H9 (cell line): ENCODE data around the gene AASS. TPM values are rescaled to one million over a fixed set of nuclear protein-coding genes. Genes with fewer than 3 reads are reported as not detected.

ENCODE experiments used
- DNase-seq: peaks from one replicate; pipeline ENCODE4 v3.0.0-alpha.2; 2017
- H2AFZ ChIP-seq: one replicate; pipeline ENCODE4 v1.6.1; 2013; ENCODE audit warnings: mild to moderate bottlenecking, low read length, control low read depth, moderate library complexity
- H2AK5ac ChIP-seq: 2 replicates; pipeline ENCODE4 v1.6.1; 2013; ENCODE audit warnings: low read length, control low read depth, mixed read lengths; ENCODE audit not compliant: insufficient read length
- H2BK120ac ChIP-seq: one replicate; pipeline ENCODE4 v1.6.1; 2013; ENCODE audit warnings: low read depth, mild to moderate bottlenecking, low read length, control low read depth, inconsistent platforms; ENCODE audit not compliant: poor library complexity, severe bottlenecking
- H2BK12ac ChIP-seq: 2 replicates; pipeline ENCODE4 v1.6.1; 2013; ENCODE audit warnings: low read length, control low read depth, mixed read lengths, low read depth; ENCODE audit not compliant: insufficient read length
- H2BK15ac ChIP-seq: 2 replicates; pipeline ENCODE4 v1.6.1; 2013; ENCODE audit warnings: low read depth, low read length, control low read depth
- H2BK20ac ChIP-seq: one replicate; pipeline ENCODE4 v1.6.1; 2013; ENCODE audit warnings: low read depth, mild to moderate bottlenecking, low read length, control low read depth, inconsistent platforms; ENCODE audit not compliant: poor library complexity, severe bottlenecking
- H2BK5ac ChIP-seq: 2 replicates; pipeline ENCODE4 v1.6.1; 2013; ENCODE audit warnings: low read length, control low read depth, mixed read lengths; ENCODE audit not compliant: insufficient read length
- H3K14ac ChIP-seq: 2 replicates; pipeline ENCODE4 v1.6.1; 2013; ENCODE audit warnings: low read length, control low read depth; ENCODE audit not compliant: insufficient read depth
- H3K18ac ChIP-seq: 2 replicates; pipeline ENCODE4 v1.6.1; 2013; ENCODE audit warnings: low read depth, mild to moderate bottlenecking, mixed read lengths, low read length, control low read depth; ENCODE audit not compliant: insufficient read length
- H3K23ac ChIP-seq: 2 replicates; pipeline ENCODE4 v1.6.1; 2013; ENCODE audit warnings: low read length, control low read depth, mixed read lengths, low read depth; ENCODE audit not compliant: insufficient read length
- H3K23me2 ChIP-seq: 2 replicates; pipeline ENCODE4 v1.6.1; 2013; ENCODE audit warnings: low read depth, mild to moderate bottlenecking, mixed read lengths, low read length, control low read depth; ENCODE audit not compliant: insufficient read length, poor library complexity, severe bottlenecking
- H3K27ac ChIP-seq: 2 replicates; pipeline ENCODE4 v1.5.1; 2013; ENCODE audit warnings: low read length, control low read depth, mixed read lengths, low read depth; ENCODE audit not compliant: insufficient read length
- H3K27me3 ChIP-seq: 2 replicates; pipeline ENCODE4 v1.6.1; 2013; ENCODE audit warnings: low read length, control low read depth, inconsistent platforms; ENCODE audit not compliant: insufficient read depth
- H3K4ac ChIP-seq: 2 replicates; pipeline ENCODE4 v1.6.1; 2013; ENCODE audit warnings: low read depth, mild to moderate bottlenecking, control low read depth, inconsistent platforms, low read length, moderate library complexity
- H3K4me1 ChIP-seq: 2 replicates; pipeline ENCODE4 v1.6.1; 2013; ENCODE audit warnings: low read length, control low read depth, inconsistent platforms; ENCODE audit not compliant: insufficient read depth
- H3K4me2 ChIP-seq: 2 replicates; pipeline ENCODE4 v1.6.1; 2013; ENCODE audit warnings: low read length, control low read depth, mixed read lengths; ENCODE audit not compliant: insufficient read length, insufficient read depth
- H3K56ac ChIP-seq: 2 replicates; pipeline ENCODE4 v1.6.1; 2013; ENCODE audit warnings: low read depth, mild to moderate bottlenecking, mixed read lengths, low read length, control low read depth; ENCODE audit not compliant: insufficient read length
- H3K79me1 ChIP-seq: 2 replicates; pipeline ENCODE4 v1.6.1; 2013; ENCODE audit warnings: low read depth, mild to moderate bottlenecking, moderate library complexity, low read length, control low read depth, inconsistent platforms; ENCODE audit not compliant: insufficient read depth, poor library complexity, severe bottlenecking
- H3K79me2 ChIP-seq: 2 replicates; pipeline ENCODE4 v1.6.1; 2013; ENCODE audit warnings: low read length, control low read depth, inconsistent platforms; ENCODE audit not compliant: insufficient read depth
- H3K9ac ChIP-seq: 2 replicates; pipeline ENCODE4 v1.6.1; 2013; ENCODE audit warnings: low read length, control low read depth, mixed read lengths; ENCODE audit not compliant: insufficient read length; ENCODE audit errors: extremely low read depth
- H3K9me3 ChIP-seq: one replicate; pipeline ENCODE4 v1.6.1; 2013; ENCODE audit warnings: low read depth, low read length, inconsistent platforms; ENCODE audit not compliant: control insufficient read depth
- H3T11ph ChIP-seq: one replicate; pipeline ENCODE4 v1.6.1; 2013; ENCODE audit warnings: mild to moderate bottlenecking, low read length, control low read depth, inconsistent platforms
- H4K20me1 ChIP-seq: one replicate; pipeline ENCODE4 v1.6.1; 2013; ENCODE audit not compliant: control insufficient read depth, insufficient read length, insufficient read depth
- H4K5ac ChIP-seq: 2 replicates; pipeline ENCODE4 v1.6.1; 2013; ENCODE audit warnings: low read depth, mild to moderate bottlenecking, mixed read lengths, low read length, control low read depth; ENCODE audit not compliant: insufficient read length
- H4K8ac ChIP-seq: replicated peaks from 2 replicates; pipeline ENCODE4 v1.6.1; 2013; ENCODE audit warnings: low read length, control low read depth, mixed read lengths, low read depth; ENCODE audit not compliant: insufficient read length
- H4K91ac ChIP-seq: 2 replicates; pipeline ENCODE4 v1.6.1; 2013; ENCODE audit warnings: low read depth, mild to moderate bottlenecking, moderate library complexity, mixed read lengths, low read length, control low read depth; ENCODE audit not compliant: insufficient read length
- H3K27ac Mint-ChIP-seq, 3 experiments: 2 replicates in 2 of 3; 3 replicates in 1 of 3; pipeline ENCODE4 v1.8.0; 2020 to 2021; ENCODE audit warnings: mixed read lengths in 3 of 3, mild to moderate bottlenecking in 1 of 3, moderate library complexity in 1 of 3
- H3K27me3 Mint-ChIP-seq: 2 replicates; pipeline ENCODE4 v1.8.0; 2021; ENCODE audit warnings: low read depth, mild to moderate bottlenecking, moderate library complexity, mixed read lengths
- H3K36me3 Mint-ChIP-seq, 3 experiments: 2 replicates in 2 of 3; 3 replicates in 1 of 3; pipeline ENCODE4 v1.8.0; 2020 to 2021; ENCODE audit warnings: low read depth in 3 of 3, mixed read lengths in 3 of 3; ENCODE audit not compliant: insufficient read depth in 1 of 3
- H3K4me1 Mint-ChIP-seq, 2 experiments: 2 replicates each; pipeline ENCODE4 v1.8.0; 2020; ENCODE audit warnings: mixed read lengths in 2 of 2
- H3K4me3 Mint-ChIP-seq, 2 experiments: 2 replicates in 1 of 2; 3 replicates in 1 of 2; pipeline ENCODE4 v1.8.0; 2020 to 2021; ENCODE audit warnings: mild to moderate bottlenecking in 2 of 2, mixed read lengths in 2 of 2, moderate library complexity in 1 of 2
- H3K9me3 Mint-ChIP-seq, 2 experiments: 2 replicates in 1 of 2; 3 replicates in 1 of 2; pipeline ENCODE4 v1.8.0; 2020; ENCODE audit warnings: mild to moderate bottlenecking in 2 of 2, mixed read lengths in 2 of 2, moderate library complexity in 1 of 2
- CTCF ChIP-seq: fragments of 200-600 bp; sonication (generic); conservative IDR thresholded peaks from 3 replicates; pipeline ENCODE4 v1.8.0; 2021; ENCODE audit warnings: antibody characterized with exemption, mild to moderate bottlenecking
- WGBS: extraction: QIAGEN DNeasy Blood & Tissue Kit; methylation state at CpG from one replicate; pipeline ENCODE4 v1.1.7; 2013; ENCODE audit warnings: missing lambda C conversion rate, low lambda C conversion rate, mixed read lengths; ENCODE audit not compliant: insufficient read length; ENCODE audit errors: extremely low coverage; 5-methylcytosine and 5-hydroxymethylcytosine counted together
- total RNA-seq: library from RNA; stranded (reverse); gene quantifications from 2 replicates; pipeline ENCODE4 v1.2.1, GENCODE V29; 2021

AASS gene
- total RNA-seq, 1 experiment from 2014 or later, result 398 TPM

GRCh38 chr7:122140918-122141317, 3.1 kb downstream of the AASS start:
- H2AK5ac ChIP-seq, result no peak overlapping the region
- no peak overlapping the region for H3K56ac ChIP-seq
- peaks cover 14% of the 10 kb centered on the region for H3K23me2 ChIP-seq
- Mint-ChIP-seq H3K9me3 (no peaks in the 10 kb centered on the region), H3K27ac (no peak overlapping the region; a peak in 1 of 7 replicates), H3K36me3 (peaks cover 23 to 59% (median 41%) of the 10 kb centered on the region in 3 experiments), H3K4me1 (peaks cover 55 to 70% of the 10 kb centered on the region in 2 experiments), H3K27me3 (no peaks in the 10 kb centered on the region), H3K4me3 (peak overlapping the region; percentile 96 to 99)
- no peak for DNase-seq
- no peak overlapping the region for H4K91ac ChIP-seq
- H4K8ac ChIP-seq, result no peak overlapping the region
- no peak overlapping the region for H2BK5ac ChIP-seq
- no peak overlapping the region for H3K18ac ChIP-seq
- H2BK15ac ChIP-seq, result no peak overlapping the region
- H3K4me2 ChIP-seq, result peak overlapping the region; percentile 100
- H4K20me1 ChIP-seq, result peaks cover 3% of the 10 kb centered on the region
- no CpG with 5 or more reads among the region's 1 CpG for WGBS
- H4K5ac ChIP-seq, result no peak overlapping the region
- H2BK20ac ChIP-seq, result no peak overlapping the region
- H3K27me3 ChIP-seq, result no peaks in the 10 kb centered on the region
- no peak overlapping the region for H3T11ph ChIP-seq
- no peaks in the 10 kb centered on the region for H3K79me1 ChIP-seq
- H2AFZ ChIP-seq, result no peak overlapping the region
- H3K79me2 ChIP-seq, result peaks cover 81% of the 10 kb centered on the region
- TF ChIP-seq CTCF, result no peak
- no peak overlapping the region for H2BK12ac ChIP-seq
- H3K14ac ChIP-seq, result no peak overlapping the region
- no peaks in the 10 kb centered on the region for H3K9me3 ChIP-seq
- H3K9ac ChIP-seq, result peak overlapping the region; percentile 82
- H2BK120ac ChIP-seq, result no peak overlapping the region
- H3K27ac ChIP-seq, result no peak overlapping the region
- no peaks in the 10 kb centered on the region; the same call in 1 of the 2 replicates for H3K4me1 ChIP-seq
- H3K23ac ChIP-seq, result no peak overlapping the region
- no peak overlapping the region for H3K4ac ChIP-seq
